ENCODE measurements around the gene TIMP2.

DNA sequence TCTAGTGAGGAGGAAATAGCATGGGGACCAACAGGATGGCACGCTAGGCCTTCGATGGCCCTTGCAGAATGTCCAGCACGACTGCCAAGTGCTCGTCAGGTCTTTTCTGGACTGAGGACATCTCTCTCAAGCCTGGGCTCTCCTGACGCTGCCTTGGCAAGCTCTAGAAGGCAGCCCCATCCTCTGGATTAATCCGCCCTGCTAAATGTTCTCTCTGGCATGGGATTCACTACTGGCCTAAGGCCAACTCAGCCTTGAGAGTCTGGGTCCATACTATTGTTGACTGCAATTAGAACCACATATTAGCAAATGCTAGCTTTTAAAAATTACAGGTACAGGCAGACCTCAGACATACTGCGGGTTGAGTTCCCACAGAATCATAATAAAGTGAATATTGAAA lies 19.6 kb downstream of the TIMP2 start:
- TF ChIP-seq CTCF (conservative IDR thresholded peaks at IDR 0.05) (no peak), ZFX (IDR thresholded peaks at IDR 0.05) (no peak)

Measured in C4-2B (cell line).